Naive thymus-derived CD4-positive, alpha-beta T cell (primary cell): ENCODE results near the gene EDDM3A. TPM values are rescaled to one million over a fixed set of nuclear protein-coding genes. Genes with fewer than 3 reads are reported as not detected.

Experiments
- ATAC-seq: fragments of 150-1000 bp; cut with Tn5 transposase; 2 replicates; pipeline ENCODE4 v1.10.0; 2021; ENCODE audit warnings: mild to moderate bottlenecking, moderate library complexity
- CTCF ChIA-PET: fragments of 350-600 bp; sonication (Branson Sonifier 250); formaldehyde crosslinking; loops from one replicate; lab custom pipeline; 2021; ENCODE audit warnings: antibody characterized with exemption; lab: Charles Lee
- POLR2A ChIA-PET: fragments of 350-600 bp; sonication (Branson Sonifier 250); formaldehyde crosslinking; loops from one replicate; lab custom pipeline; 2021; ENCODE audit warnings: antibody characterized with exemption, inconsistent platforms; lab: Charles Lee
- DNase-seq, 9 donors: peaks; one replicate each; pipeline versions ENCODE4 v3.0.0 to v3.0.0-alpha.2; 2020 to 2022; ENCODE audit warnings: mixed read lengths in 1 of 9
- H3K27ac ChIP-seq: one replicate; pipeline ENCODE4 v1.7.0; 2013; ENCODE audit warnings: mild to moderate bottlenecking, low read depth, low read length, moderate library complexity
- H3K27me3 ChIP-seq, 2 donors: one replicate each; pipeline ENCODE4 v1.7.0; 2013; ENCODE audit warnings: low read length in 2 of 2, mild to moderate bottlenecking in 2 of 2, moderate library complexity in 2 of 2; ENCODE audit not compliant: control insufficient read depth in 2 of 2, insufficient read depth in 2 of 2
- H3K36me3 ChIP-seq, 3 experiments: 1 replicate in 2 of 3; 2 replicates in 1 of 3; pipeline ENCODE4 v1.7.0; 2013; ENCODE audit warnings: low read length in 3 of 3, mild to moderate bottlenecking in 3 of 3, moderate library complexity in 1 of 3; ENCODE audit not compliant: insufficient read depth in 3 of 3, control insufficient read depth in 2 of 3
- H3K4me1 ChIP-seq, 2 donors: one replicate each; pipeline ENCODE4 v1.7.0; 2013; ENCODE audit warnings: low read length in 2 of 2, mild to moderate bottlenecking in 2 of 2, moderate library complexity in 1 of 2; ENCODE audit not compliant: control insufficient read depth in 2 of 2, insufficient read depth in 2 of 2
- H3K4me3 ChIP-seq: 2 replicates; pipeline ENCODE4 v1.7.0; 2013; ENCODE audit warnings: mild to moderate bottlenecking, low read length
- H3K9me3 ChIP-seq, 3 experiments: 1 replicate in 2 of 3; 2 replicates in 1 of 3; pipeline ENCODE4 v1.7.0; 2013; ENCODE audit warnings: low read length in 3 of 3; ENCODE audit not compliant: control insufficient read depth in 2 of 3
- H3K27ac Mint-ChIP-seq, 9 donors: one replicate each; pipeline ENCODE4 v1.8.0; 2020 to 2022; ENCODE audit warnings: mixed read lengths in 9 of 9, mild to moderate bottlenecking in 8 of 9, moderate library complexity in 5 of 9, inconsistent platforms in 2 of 9
- H3K27me3 Mint-ChIP-seq, 5 donors: one replicate each; pipeline ENCODE4 v1.8.0; 2021 to 2022; ENCODE audit warnings: mixed read lengths in 5 of 5, mild to moderate bottlenecking in 1 of 5
- H3K36me3 Mint-ChIP-seq, 5 donors: one replicate each; pipeline ENCODE4 v1.8.0; 2020 to 2022; ENCODE audit warnings: mixed read lengths in 5 of 5, mild to moderate bottlenecking in 3 of 5, inconsistent platforms in 1 of 5
- H3K4me1 Mint-ChIP-seq, 7 donors: one replicate each; pipeline ENCODE4 v1.8.0; 2020 to 2022; ENCODE audit warnings: mixed read lengths in 7 of 7, mild to moderate bottlenecking in 3 of 7, inconsistent platforms in 1 of 7
- H3K4me3 Mint-ChIP-seq, 10 donors: one replicate each; pipeline ENCODE4 v1.8.0; 2020 to 2022; ENCODE audit warnings: mild to moderate bottlenecking in 10 of 10, mixed read lengths in 10 of 10, moderate library complexity in 6 of 10, inconsistent platforms in 2 of 10
- H3K9me3 Mint-ChIP-seq, 11 donors: one replicate each; pipeline ENCODE4 v1.8.0; 2020 to 2022; ENCODE audit warnings: mixed read lengths in 11 of 11, mild to moderate bottlenecking in 4 of 11, inconsistent platforms in 1 of 11, moderate library complexity in 1 of 11
- intact Hi-C, 2 donors: fragments of 100-400 bp; cut with micrococcal nuclease; formaldehyde crosslinking; loops; one replicate each; pipeline ENCODE4 v1.15.1; 2023
- polyA plus RNA-seq, 2 donors: library from polyadenylated mRNA; unstranded; fragments of 300-500 nt; fragmentation: Illumina TruSeq; gene quantifications; one replicate each; pipeline ENCODE4 v1.2.3, GENCODE V29; 2021
- total RNA-seq, 6 experiments: library from RNA in 5 of 6; stranded (reverse) in 5 of 6; gene quantifications; 1 replicate in 5 of 6; 2 replicates in 1 of 6; pipeline ENCODE4 v1.2.3 and lab custom pipeline; 2021 to 2026

Gene EDDM3A
- total and polyA plus RNA-seq, 7 experiments from 2014 or later, result not detected

DNA sequence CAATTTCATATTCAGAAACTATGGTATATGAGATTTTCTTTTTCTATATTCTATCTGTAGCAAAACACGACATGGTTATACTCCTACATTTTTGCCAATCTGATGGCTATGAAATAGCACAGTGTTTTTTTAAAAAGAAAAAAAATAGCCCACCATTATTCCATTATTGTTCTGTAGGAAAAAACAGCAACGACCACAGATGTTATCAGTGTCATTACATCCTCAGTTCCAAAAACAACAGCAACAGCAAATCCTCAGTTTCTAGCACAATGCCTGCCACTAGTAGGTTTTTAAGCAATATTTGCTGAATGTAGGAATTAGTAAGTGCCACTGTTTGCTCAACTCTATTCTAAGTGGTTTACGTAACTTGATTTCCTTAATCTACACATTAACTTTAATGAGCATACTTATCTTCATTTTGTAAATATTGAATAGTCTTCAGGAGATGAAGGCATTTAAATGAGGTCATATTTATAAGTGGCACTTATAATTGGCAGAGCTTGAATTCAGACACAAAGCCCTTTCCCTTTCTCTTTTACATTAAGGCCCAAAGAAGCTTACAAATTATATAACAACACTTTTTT is 43.6 kb downstream of the EDDM3A start:
- Mint-ChIP-seq H3K4me1 (peaks cover 0 to 10% (median 6%) of the 10 kb centered on the region in 7 donors), H3K4me3 (no peak overlapping the region), H3K36me3 (no peaks in the 10 kb centered on the region), H3K9me3 (no peaks in the 10 kb centered on the region), H3K27ac (no peak overlapping the region), H3K27me3 (peaks cover 0 to 2% (median 0%) of the 10 kb centered on the region in 5 donors)
- intact Hi-C loops, result loop anchor here in 1 of 2 donors (10.0 kb wide), 1 partner anchor 155 kb away; no protein-coding TSS in a partner anchor
- H3K4me3 ChIP-seq, result no peak overlapping the region
- H3K9me3 ChIP-seq, result no peaks in the 10 kb centered on the region
- no peaks in the 10 kb centered on the region for H3K4me1 ChIP-seq
- ATAC-seq, result no peak
- no peaks in the 10 kb centered on the region for H3K36me3 ChIP-seq
- no peak for DNase-seq
- POLR2A ChIA-PET, result interaction anchor here (1.1 kb wide), 1 partner anchor 180 kb away, joined by 4 read pairs; no protein-coding TSS in a partner anchor
- CTCF ChIA-PET, result no interaction called here
- no peaks in the 10 kb centered on the region for H3K27me3 ChIP-seq
- H3K27ac ChIP-seq, result no peak overlapping the region

DNA sequence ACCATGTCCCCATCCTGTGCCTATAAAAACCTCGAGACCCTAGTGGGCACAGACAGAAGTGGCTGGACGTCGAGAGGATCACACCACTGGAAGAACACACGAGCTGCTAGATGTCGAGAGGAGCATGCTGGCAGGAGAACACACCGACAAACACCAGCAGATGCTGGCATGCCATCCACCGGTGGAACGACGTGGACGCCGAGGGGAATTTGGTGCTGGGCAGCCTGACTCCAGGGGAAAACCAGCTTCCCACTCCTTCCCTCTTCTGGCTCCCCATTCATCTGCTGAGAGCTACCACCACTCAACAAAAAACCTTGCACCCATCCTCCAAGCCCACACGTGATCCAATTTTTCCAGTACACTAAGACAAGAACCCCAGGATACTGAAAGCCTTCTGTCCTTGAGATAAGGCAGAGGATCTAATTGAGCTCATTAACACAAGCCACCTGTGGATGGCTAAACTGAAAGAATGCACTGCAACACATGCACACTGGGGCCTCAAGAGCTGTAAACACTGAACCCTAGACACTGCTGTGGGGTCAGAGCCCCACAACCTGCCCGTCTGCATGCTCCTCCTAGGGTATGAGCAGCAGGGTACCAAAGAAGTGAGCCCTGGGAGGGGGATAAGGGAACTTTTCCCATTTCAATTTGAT is 44.9 kb downstream of the EDDM3A start:
- ChIA-PET CTCF (no interaction called here), POLR2A (interaction anchor here (1.1 kb wide), 1 partner anchor 181 kb away, joined by 4 read pairs; no protein-coding TSS in a partner anchor)
- H3K9me3 Mint-ChIP-seq, result no peaks in the 10 kb centered on the region
- intact Hi-C loops, result no loop called here
- H3K4me3 Mint-ChIP-seq, result no peak overlapping the region
- no peak for DNase-seq
- no peak overlapping the region for H3K27ac ChIP-seq
- no peaks in the 10 kb centered on the region for H3K4me1 ChIP-seq
- peaks cover 0 to 4% (median 1%) of the 10 kb centered on the region in 7 donors for H3K4me1 Mint-ChIP-seq
- peaks cover 0 to 6% (median 0%) of the 10 kb centered on the region in 5 donors for H3K27me3 Mint-ChIP-seq
- no peaks in the 10 kb centered on the region for H3K36me3 ChIP-seq
- no peak overlapping the region for H3K27ac Mint-ChIP-seq
- no peaks in the 10 kb centered on the region for H3K36me3 Mint-ChIP-seq
- H3K27me3 ChIP-seq, result no peaks in the 10 kb centered on the region
- no peaks in the 10 kb centered on the region for H3K9me3 ChIP-seq
- H3K4me3 ChIP-seq, result no peak overlapping the region
- no peak for ATAC-seq

DNA sequence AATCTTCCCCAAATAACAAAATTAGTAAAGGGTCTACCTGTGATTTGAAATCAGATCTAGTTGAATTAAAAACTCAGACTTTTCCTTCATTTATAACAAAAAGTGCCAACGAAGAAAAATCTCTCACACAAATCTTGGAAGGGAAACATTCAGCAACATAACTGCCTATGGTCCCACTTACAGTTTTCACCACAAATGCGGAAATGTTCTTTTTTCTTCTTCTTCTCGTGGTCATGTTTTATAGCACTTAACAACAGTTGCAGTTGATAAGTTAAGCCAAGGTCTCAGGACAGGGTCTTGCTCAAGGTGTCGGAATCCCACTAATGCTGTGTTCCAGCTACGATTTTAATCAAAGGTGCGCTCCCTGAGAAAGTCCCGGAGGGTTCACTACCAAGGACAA is 45.5 kb downstream of the EDDM3A start:
- POLR2A ChIA-PET, result no interaction called here
- DNase-seq, result no peak
- Histone ChIP-seq H3K27ac (no peak overlapping the region), H3K9me3 (no peaks in the 10 kb centered on the region), H3K27me3 (no peaks in the 10 kb centered on the region), H3K4me1 (no peaks in the 10 kb centered on the region), H3K4me3 (no peak overlapping the region), H3K36me3 (no peaks in the 10 kb centered on the region)
- Mint-ChIP-seq H3K4me1 (peaks cover 0 to 3% (median 0%) of the 10 kb centered on the region in 7 donors), H3K27ac (peak overlapping the region in 1 of 9 donors; percentile 1), H3K36me3 (no peaks in the 10 kb centered on the region), H3K27me3 (peaks cover 0 to 6% (median 0%) of the 10 kb centered on the region in 5 donors), H3K9me3 (no peaks in the 10 kb centered on the region), H3K4me3 (no peak overlapping the region)
- CTCF ChIA-PET, result no interaction called here
- intact Hi-C loops, result no loop called here
- ATAC-seq, result no peak

DNA sequence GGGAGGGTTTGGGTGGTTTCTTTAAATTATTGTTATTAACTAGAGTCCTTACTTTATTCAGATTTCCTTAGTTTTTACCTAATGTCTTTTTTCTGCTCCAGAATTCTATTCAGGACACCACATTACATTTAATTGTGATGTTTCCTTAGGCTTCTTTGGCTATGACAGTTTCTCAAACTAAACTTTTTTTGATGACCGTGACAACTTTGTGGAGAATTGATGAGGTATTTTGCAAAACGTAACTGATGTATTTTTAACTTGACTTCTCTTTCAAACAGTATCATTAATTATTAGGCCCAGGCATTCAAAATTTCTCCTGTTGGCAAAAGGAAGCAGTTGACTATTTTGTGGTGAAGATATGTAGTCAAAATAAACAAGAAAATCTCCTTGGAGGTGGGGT is 45.9 kb downstream of the EDDM3A start:
- H3K9me3 Mint-ChIP-seq, result no peaks in the 10 kb centered on the region
- H3K36me3 ChIP-seq, result no peaks in the 10 kb centered on the region
- ChIA-PET CTCF (no interaction called here), POLR2A (no interaction called here)
- H3K4me1 ChIP-seq, result no peaks in the 10 kb centered on the region
- no peaks in the 10 kb centered on the region for H3K9me3 ChIP-seq
- no peaks in the 10 kb centered on the region for H3K27me3 ChIP-seq
- intact Hi-C loops, result no loop called here
- H3K27ac Mint-ChIP-seq, result peak overlapping the region in 1 of 9 donors; percentile 51
- peaks cover 0 to 6% (median 0%) of the 10 kb centered on the region in 5 donors for H3K27me3 Mint-ChIP-seq
- H3K36me3 Mint-ChIP-seq, result no peaks in the 10 kb centered on the region
- H3K4me3 ChIP-seq, result no peak overlapping the region
- DNase-seq, result no peak
- H3K4me1 Mint-ChIP-seq, result peaks cover 0 to 3% (median 0%) of the 10 kb centered on the region in 7 donors
- ATAC-seq, result no peak
- H3K4me3 Mint-ChIP-seq, result no peak overlapping the region
- H3K27ac ChIP-seq, result no peak overlapping the region

DNA sequence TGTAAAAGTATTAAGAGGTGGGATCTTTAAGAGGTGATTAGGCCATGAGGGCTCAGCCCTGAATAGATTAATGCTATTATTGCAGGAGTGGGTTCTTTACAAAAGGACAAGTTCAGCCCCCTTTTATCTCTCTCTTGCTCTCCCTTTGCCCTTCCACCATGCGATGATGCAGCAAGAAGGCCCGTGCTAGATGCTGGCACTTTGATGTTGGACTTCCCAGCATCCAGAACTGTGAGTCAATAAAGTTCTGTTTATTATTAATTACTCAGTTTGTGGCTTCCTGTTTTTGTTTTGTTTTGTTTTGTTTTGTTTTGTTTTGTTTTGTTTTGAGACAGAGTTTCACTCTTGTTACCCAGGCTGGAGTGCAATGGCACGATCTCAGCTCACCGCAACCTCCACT is 46.9 kb downstream of the EDDM3A start:
- H3K4me3 ChIP-seq, result no peak overlapping the region
- CTCF ChIA-PET, result no interaction called here
- H3K27me3 ChIP-seq, result no peaks in the 10 kb centered on the region
- no peaks in the 10 kb centered on the region for H3K9me3 Mint-ChIP-seq
- no peaks in the 10 kb centered on the region for H3K9me3 ChIP-seq
- no peaks in the 10 kb centered on the region for H3K36me3 ChIP-seq
- intact Hi-C loops, result no loop called here
- DNase-seq (no peak), ATAC-seq (peak; percentile 24)
- peaks cover 0 to 6% (median 0%) of the 10 kb centered on the region in 5 donors for H3K27me3 Mint-ChIP-seq
- no peak overlapping the region for H3K4me3 Mint-ChIP-seq
- H3K27ac ChIP-seq, result no peak overlapping the region
- POLR2A ChIA-PET, result no interaction called here
- H3K27ac Mint-ChIP-seq, result no peak overlapping the region
- no peaks in the 10 kb centered on the region for H3K36me3 Mint-ChIP-seq
- H3K4me1 ChIP-seq, result no peaks in the 10 kb centered on the region
- peaks cover 0 to 3% (median 0%) of the 10 kb centered on the region in 7 donors for H3K4me1 Mint-ChIP-seq

DNA sequence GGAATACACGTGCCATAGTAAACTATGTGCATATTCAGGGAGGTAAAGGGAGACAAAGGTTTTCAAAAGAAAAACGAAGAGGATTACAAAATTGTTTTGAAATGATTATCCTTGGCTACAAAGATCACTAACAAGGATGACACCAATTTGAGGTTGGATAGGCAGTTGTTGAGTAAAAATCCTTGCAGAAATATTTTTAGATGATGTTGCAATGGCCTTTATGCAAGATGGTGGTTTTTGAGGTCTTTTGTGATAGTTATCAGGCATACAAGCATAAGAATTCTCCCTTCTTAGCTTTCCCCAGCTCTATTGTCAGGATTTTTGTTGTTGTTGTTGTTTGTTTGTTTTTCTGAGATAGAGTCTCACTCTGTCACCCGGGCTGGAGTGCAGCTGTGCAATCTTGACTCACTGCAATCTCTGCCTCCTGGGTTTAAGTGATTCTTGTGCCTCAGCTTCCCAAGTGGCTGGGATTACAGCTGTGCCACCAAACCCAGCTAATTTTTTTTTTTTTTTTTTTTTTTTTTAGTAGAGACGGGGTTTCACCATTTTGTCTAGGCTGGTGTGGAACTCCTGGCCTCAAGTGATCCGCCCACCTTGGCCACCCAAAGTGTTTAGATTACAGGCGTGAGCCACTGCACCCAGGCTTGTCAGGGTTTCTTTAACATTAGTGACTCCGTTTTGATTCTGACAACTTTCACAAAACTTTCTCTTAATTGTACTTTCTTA is 49.1 kb downstream of the EDDM3A start:
- CTCF ChIA-PET, result no interaction called here
- Mint-ChIP-seq H3K36me3 (no peaks in the 10 kb centered on the region), H3K27me3 (peaks cover 0 to 9% (median 0%) of the 10 kb centered on the region in 5 donors), H3K9me3 (no peaks in the 10 kb centered on the region), H3K27ac (peak overlapping the region in 1 of 9 donors; percentile 4), H3K4me3 (no peak overlapping the region), H3K4me1 (peaks cover 0 to 8% (median 7%) of the 10 kb centered on the region in 7 donors)
- POLR2A ChIA-PET, result no interaction called here
- no peak for DNase-seq
- Histone ChIP-seq H3K27me3 (no peaks in the 10 kb centered on the region), H3K36me3 (no peaks in the 10 kb centered on the region), H3K4me3 (no peak overlapping the region), H3K9me3 (no peaks in the 10 kb centered on the region), H3K4me1 (peaks cover 0 to under 1% of the 10 kb centered on the region in 2 donors), H3K27ac (no peak overlapping the region)
- ATAC-seq, result peak; percentile 20
- intact Hi-C loops, result no loop called here
